GM12878 (cell line): Measurements from ENCODE around the gene PRKCD. TPM values are rescaled to one million over a fixed set of nuclear protein-coding genes. Genes with fewer than 3 reads are reported as not detected.

Source experiments
- ATAC-seq: fragments of 200-7000 bp; cut with Tn5 transposase; 3 replicates; pipeline ENCODE4 v1.9.1; 2020; ENCODE audit warnings: mild to moderate bottlenecking, moderate library complexity
- BruUV-seq: library from RNA; stranded (reverse); fragments of 400-500 nt; replicated peaks from 2 replicates; lab custom pipeline; 2021; lab: Mats Ljungman, UMichigan
- CTCF ChIA-PET: fragments of 300-600 bp; sonication (Branson Sonifier 250); formaldehyde crosslinking; extraction: SDS; loops from one replicate; lab custom pipeline; 2021; ENCODE audit warnings: inconsistent platforms; lab: Yijun Ruan, JAX
- POLR2A ChIA-PET: fragments of 350-600 bp; formaldehyde crosslinking; extraction: SDS; loops from one replicate; lab custom pipeline; 2021; ENCODE audit warnings: inconsistent platforms; lab: Charles Lee
- RAD21 ChIA-PET: fragments of 300-600 bp; sonication (Branson Sonifier 250); formaldehyde crosslinking; loops from one replicate; lab custom pipeline; 2023; ENCODE audit warnings: antibody characterized with exemption; ENCODE audit not compliant: unreplicated experiment; lab: Charles Lee
- SMC1A ChIA-PET: fragments of 300-600 bp; sonication (Branson Sonifier 250); formaldehyde crosslinking; loops from one replicate; lab custom pipeline; 2023; ENCODE audit not compliant: unreplicated experiment, uncharacterized antibody; lab: Charles Lee
- DNase-seq: peaks from one replicate; pipeline ENCODE4 v3.0.0-alpha.2; 2011; ENCODE audit warnings: low read depth, low spot score
- FAIRE-seq: peaks from 3 replicates; lab custom pipeline; 2011; peaks lifted over from hg19 to GRCh38; lab: Jason Lieb, UNC
- H2AFZ ChIP-seq: 2 replicates; pipeline ENCODE4 v1.6.0; 2011; ENCODE audit warnings: low read depth, low read length, control low read depth; ENCODE audit not compliant: control insufficient read depth
- H3K27ac ChIP-seq: 2 replicates; pipeline ENCODE4 v1.5.1; 2011; ENCODE audit warnings: control low read depth; ENCODE audit not compliant: control insufficient read depth, insufficient read depth
- H3K27me3 ChIP-seq, 2 experiments: replicated peaks in 1 of 2; 2 replicates each; pipeline versions ENCODE4 v1.6.0 to v1.6.1; 2011; ENCODE audit warnings: low read length in 1 of 2; ENCODE audit not compliant: control insufficient read depth in 2 of 2, insufficient read depth in 2 of 2
- H3K36me3 ChIP-seq, 2 experiments: 2 replicates each; pipeline ENCODE4 v1.5.1; 2011; ENCODE audit warnings: low read length in 1 of 2; ENCODE audit not compliant: control insufficient read depth in 2 of 2, insufficient read depth in 2 of 2
- H3K4me1 ChIP-seq: 2 replicates; pipeline ENCODE4 v1.6.1; 2011; ENCODE audit warnings: mild to moderate bottlenecking, low read length, moderate library complexity, mixed read lengths; ENCODE audit not compliant: control insufficient read depth, insufficient read depth
- H3K4me2 ChIP-seq: 2 replicates; pipeline ENCODE4 v1.6.0; 2011; ENCODE audit warnings: control low read depth; ENCODE audit not compliant: control insufficient read depth, insufficient read depth
- H3K4me3 ChIP-seq: fragments of 200-600 bp; sonication (generic); 2 replicates; pipeline ENCODE4 v1.5.1; 2016
- H3K79me2 ChIP-seq: 2 replicates; pipeline ENCODE4 v1.6.0; 2011; ENCODE audit warnings: low read length; ENCODE audit not compliant: control insufficient read depth, insufficient read depth
- H3K9ac ChIP-seq: 2 replicates; pipeline ENCODE4 v1.8.0; 2011; ENCODE audit warnings: low read length, control low read depth, mixed read lengths; ENCODE audit not compliant: control insufficient read depth, insufficient read depth
- H3K9me3 ChIP-seq: replicated peaks from 3 replicates; pipeline ENCODE4 v1.5.1; 2011; ENCODE audit warnings: mild to moderate bottlenecking, low read length; ENCODE audit not compliant: control insufficient read depth, insufficient read depth
- H4K20me1 ChIP-seq: 2 replicates; pipeline ENCODE4 v1.6.0; 2011; ENCODE audit not compliant: control insufficient read depth, insufficient read depth
- ASH2L ChIP-seq: fragments of 300-600, 200-600 bp; sonication (generic); IDR thresholded peaks from 2 replicates; pipeline ENCODE4 v1.6.1; 2017; ENCODE audit warnings: low read depth, mild to moderate bottlenecking, borderline replicate concordance
- BCL11A ChIP-seq: IDR thresholded peaks from 2 replicates; pipeline ENCODE4 v1.6.1; 2011; ENCODE audit warnings: low read depth, low read length
- CBFB ChIP-seq: IDR thresholded peaks from 2 replicates; pipeline ENCODE4 v1.6.1; 2016; ENCODE audit warnings: antibody characterized with exemption, low read depth
- CHD2 ChIP-seq: IDR thresholded peaks from 2 replicates; pipeline ENCODE4 v1.6.1; 2011; ENCODE audit warnings: low read depth, low read length, improper control_type of control experiment, borderline replicate concordance
- CHD4 ChIP-seq: fragments of 200-600 bp; sonication (generic); IDR thresholded peaks from 2 replicates; pipeline ENCODE4 v1.6.1; 2016; ENCODE audit warnings: mild to moderate bottlenecking
- DPF2 ChIP-seq: fragments of 450-650 bp; IDR thresholded peaks from 2 replicates; pipeline ENCODE4 v1.6.1; 2017; ENCODE audit warnings: mild to moderate bottlenecking
- EED ChIP-seq: sonication (generic); IDR thresholded peaks from 2 replicates; pipeline ENCODE4 v1.6.1; 2016; ENCODE audit warnings: antibody characterized with exemption, low read depth
- HDAC2 ChIP-seq: fragments of 200-600 bp; sonication (generic); IDR thresholded peaks from 2 replicates; pipeline ENCODE4 v1.6.1; 2017
- IRF4 ChIP-seq: IDR thresholded peaks from 2 replicates; pipeline ENCODE4 v1.6.1; 2011; ENCODE audit warnings: low read depth, low read length
- RFX5 ChIP-seq: IDR thresholded peaks from 2 replicates; pipeline ENCODE4 v1.6.1; 2011; ENCODE audit warnings: low read depth, low read length, improper control_type of control experiment
- TCF12 ChIP-seq: IDR thresholded peaks from 2 replicates; pipeline ENCODE4 v1.6.1; 2011; ENCODE audit warnings: low read depth, mild to moderate bottlenecking, low read length
- WGBS: methylation state at CpG from one replicate; pipeline ENCODE4 v1.1.6; 2016; ENCODE audit warnings: low lambda C conversion rate; ENCODE audit not compliant: insufficient replicate concordance, insufficient coverage; ENCODE audit errors: missing lambda C conversion rate; 5-methylcytosine and 5-hydroxymethylcytosine counted together
- in situ Hi-C: fragments of 300-500 bp; cut with MboI; formaldehyde crosslinking; loops from 9 replicates; pipeline ENCODE4 v1.14.3; 2018; ENCODE audit warnings: mixed read lengths
- intact Hi-C: fragments of 100-400 bp; cut with micrococcal nuclease; formaldehyde crosslinking; loops from one replicate; pipeline ENCODE4 v1.14.2; 2022; ENCODE audit not compliant: unreplicated experiment
- polyA plus RNA-seq, 11 experiments: library from polyadenylated mRNA; depleted of rRNA in 4 of 11; unstranded in 6 of 11; stranded (reverse) in 5 of 11; fragments of >200 nt; fragmentation: Nextera tagmentation in 4 of 11; fragmentation: Illumina TruSeq in 1 of 11; extraction: Ambion mirVana in 4 of 11; extraction: Trizol in 1 of 11; gene quantifications; 1 replicate in 1 of 11; 2 replicates in 10 of 11; pipeline versions ENCODE4 v1.2.1 to v1.2.3, GENCODE V29; 2011 to 2016; ENCODE audit warnings: inconsistent platforms in 2 of 11, missing spikeins in 2 of 11, low read depth in 1 of 11
- total RNA-seq, 4 experiments: library from RNA; depleted of rRNA in 3 of 4; stranded (reverse); fragments of >200 nt in 3 of 4; fragmentation: Illumina TruSeq in 1 of 4; extraction: Trizol in 1 of 4; gene quantifications; 2 replicates each; pipeline versions ENCODE4 v1.2.1 to v1.2.3, GENCODE V29; 2013 to 2021
- TF ChIP-seq, protein P1 (sequence below): fragments of 450-650 bp; IDR thresholded peaks from 2 replicates; pipeline ENCODE4 v1.6.1; 2017; ENCODE audit warnings: mild to moderate bottlenecking
- TF ChIP-seq, protein P2 (sequence below): fragments of 450-650 bp; IDR thresholded peaks from 2 replicates; pipeline ENCODE4 v1.6.1; 2016; ENCODE audit warnings: mild to moderate bottlenecking
- TF ChIP-seq, protein P3 (sequence below): IDR thresholded peaks from 2 replicates; pipeline ENCODE4 v1.6.1; 2012; ENCODE audit warnings: improper control_type of control experiment, low read depth, low read length; ENCODE audit not compliant: insufficient replicate concordance

PRKCD gene
- total and polyA plus RNA-seq, 10 of the 15 experiments (the other 5 are each of a cell fraction or from before 2014, with no cell fraction given), result 10.0 to 114 (median 42.4) TPM

- TF ChIP-seq, protein P1, sequence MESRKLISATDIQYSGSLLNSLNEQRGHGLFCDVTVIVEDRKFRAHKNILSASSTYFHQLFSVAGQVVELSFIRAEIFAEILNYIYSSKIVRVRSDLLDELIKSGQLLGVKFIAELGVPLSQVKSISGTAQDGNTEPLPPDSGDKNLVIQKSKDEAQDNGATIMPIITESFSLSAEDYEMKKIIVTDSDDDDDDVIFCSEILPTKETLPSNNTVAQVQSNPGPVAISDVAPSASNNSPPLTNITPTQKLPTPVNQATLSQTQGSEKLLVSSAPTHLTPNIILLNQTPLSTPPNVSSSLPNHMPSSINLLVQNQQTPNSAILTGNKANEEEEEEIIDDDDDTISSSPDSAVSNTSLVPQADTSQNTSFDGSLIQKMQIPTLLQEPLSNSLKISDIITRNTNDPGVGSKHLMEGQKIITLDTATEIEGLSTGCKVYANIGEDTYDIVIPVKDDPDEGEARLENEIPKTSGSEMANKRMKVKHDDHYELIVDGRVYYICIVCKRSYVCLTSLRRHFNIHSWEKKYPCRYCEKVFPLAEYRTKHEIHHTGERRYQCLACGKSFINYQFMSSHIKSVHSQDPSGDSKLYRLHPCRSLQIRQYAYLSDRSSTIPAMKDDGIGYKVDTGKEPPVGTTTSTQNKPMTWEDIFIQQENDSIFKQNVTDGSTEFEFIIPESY, result no peak
- TF ChIP-seq RFX5, result no peak
- TF ChIP-seq, all 136 proteins: peak for 0
Observed at GRCh38 chr3:53114412-53115074, 46.5 kb upstream of the PRKCD start (continued).

DNA sequence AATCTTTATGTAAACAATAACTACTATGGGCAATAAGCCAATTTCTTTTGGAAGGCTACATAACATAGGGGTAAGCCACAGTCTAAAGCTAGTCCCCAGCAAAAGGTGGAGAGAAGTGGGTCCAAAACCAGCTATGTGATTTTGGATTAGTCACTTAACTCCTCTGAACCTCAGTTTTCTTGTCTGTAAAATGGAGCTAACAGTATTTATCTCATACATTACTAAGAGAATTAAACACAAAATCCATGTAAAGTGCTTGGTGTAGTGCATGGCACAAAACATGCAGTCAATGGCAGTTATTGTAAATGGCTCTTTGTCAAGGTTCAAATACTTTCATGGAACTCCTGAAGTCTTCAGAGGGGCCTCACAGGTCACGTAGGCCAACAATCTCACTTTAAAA lies 44.1 kb upstream of the PRKCD start:
- BruUV-seq, result no TSS peak
- ChIA-PET SMC1A (interaction anchor here (1.5 to 5.8 kb wide), 3 partner anchors 11 to 79 kb away, joined by 4 to 67 read pairs (median 65); partner anchors contain the start of gene RFT1), RAD21 (interaction anchor here (1.6 to 5.3 kb wide), 2 partner anchors 17 to 80 kb away, joined by 4 to 89 read pairs; no protein-coding TSS in a partner anchor), POLR2A (interaction anchor here (1.1 to 2.5 kb wide), 2 partner anchors 13 to 15 kb away, joined by 4 to 6 read pairs; no protein-coding TSS in a partner anchor), CTCF (interaction anchor here (15.3 to 16.5 kb wide), 2 partner anchors 14 to 81 kb away, joined by 236 to 303 read pairs; partner anchors contain the start of gene RFT1)
- WGBS, result 100% methylated on average over 1 of the region's 1 CpG
- ATAC-seq (no peak), FAIRE-seq (no peak), DNase-seq (no peak)
- Histone ChIP-seq H3K27ac (no peak overlapping the region), H3K79me2 (peaks cover 2% of the 10 kb centered on the region; the same call in 1 of the 2 replicates), H3K4me1 (no peaks in the 10 kb centered on the region), H3K9me3 (no peaks in the 10 kb centered on the region), H3K27me3 (no peaks in the 10 kb centered on the region), H4K20me1 (no peaks in the 10 kb centered on the region), H3K4me2 (no peak overlapping the region), H3K9ac (no peak overlapping the region), H3K36me3 (peaks cover 16 to 46% of the 10 kb centered on the region in 2 experiments), H2AFZ (no peak overlapping the region), H3K4me3 (no peak overlapping the region)
- in situ Hi-C loops, result no loop called here
- intact Hi-C loops, result no loop called here
- TF ChIP-seq TCF12 (no peak), CHD2 (no peak), DPF2 (no peak), CBFB (no peak), HDAC2 (no peak), IRF4 (no peak), EED (no peak), CHD4 (no peak), ASH2L (no peak), BCL11A (no peak)
- TF ChIP-seq, protein P2, sequence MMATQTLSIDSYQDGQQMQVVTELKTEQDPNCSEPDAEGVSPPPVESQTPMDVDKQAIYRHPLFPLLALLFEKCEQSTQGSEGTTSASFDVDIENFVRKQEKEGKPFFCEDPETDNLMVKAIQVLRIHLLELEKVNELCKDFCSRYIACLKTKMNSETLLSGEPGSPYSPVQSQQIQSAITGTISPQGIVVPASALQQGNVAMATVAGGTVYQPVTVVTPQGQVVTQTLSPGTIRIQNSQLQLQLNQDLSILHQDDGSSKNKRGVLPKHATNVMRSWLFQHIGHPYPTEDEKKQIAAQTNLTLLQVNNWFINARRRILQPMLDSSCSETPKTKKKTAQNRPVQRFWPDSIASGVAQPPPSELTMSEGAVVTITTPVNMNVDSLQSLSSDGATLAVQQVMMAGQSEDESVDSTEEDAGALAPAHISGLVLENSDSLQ, result no peak
- TF ChIP-seq, protein P3, sequence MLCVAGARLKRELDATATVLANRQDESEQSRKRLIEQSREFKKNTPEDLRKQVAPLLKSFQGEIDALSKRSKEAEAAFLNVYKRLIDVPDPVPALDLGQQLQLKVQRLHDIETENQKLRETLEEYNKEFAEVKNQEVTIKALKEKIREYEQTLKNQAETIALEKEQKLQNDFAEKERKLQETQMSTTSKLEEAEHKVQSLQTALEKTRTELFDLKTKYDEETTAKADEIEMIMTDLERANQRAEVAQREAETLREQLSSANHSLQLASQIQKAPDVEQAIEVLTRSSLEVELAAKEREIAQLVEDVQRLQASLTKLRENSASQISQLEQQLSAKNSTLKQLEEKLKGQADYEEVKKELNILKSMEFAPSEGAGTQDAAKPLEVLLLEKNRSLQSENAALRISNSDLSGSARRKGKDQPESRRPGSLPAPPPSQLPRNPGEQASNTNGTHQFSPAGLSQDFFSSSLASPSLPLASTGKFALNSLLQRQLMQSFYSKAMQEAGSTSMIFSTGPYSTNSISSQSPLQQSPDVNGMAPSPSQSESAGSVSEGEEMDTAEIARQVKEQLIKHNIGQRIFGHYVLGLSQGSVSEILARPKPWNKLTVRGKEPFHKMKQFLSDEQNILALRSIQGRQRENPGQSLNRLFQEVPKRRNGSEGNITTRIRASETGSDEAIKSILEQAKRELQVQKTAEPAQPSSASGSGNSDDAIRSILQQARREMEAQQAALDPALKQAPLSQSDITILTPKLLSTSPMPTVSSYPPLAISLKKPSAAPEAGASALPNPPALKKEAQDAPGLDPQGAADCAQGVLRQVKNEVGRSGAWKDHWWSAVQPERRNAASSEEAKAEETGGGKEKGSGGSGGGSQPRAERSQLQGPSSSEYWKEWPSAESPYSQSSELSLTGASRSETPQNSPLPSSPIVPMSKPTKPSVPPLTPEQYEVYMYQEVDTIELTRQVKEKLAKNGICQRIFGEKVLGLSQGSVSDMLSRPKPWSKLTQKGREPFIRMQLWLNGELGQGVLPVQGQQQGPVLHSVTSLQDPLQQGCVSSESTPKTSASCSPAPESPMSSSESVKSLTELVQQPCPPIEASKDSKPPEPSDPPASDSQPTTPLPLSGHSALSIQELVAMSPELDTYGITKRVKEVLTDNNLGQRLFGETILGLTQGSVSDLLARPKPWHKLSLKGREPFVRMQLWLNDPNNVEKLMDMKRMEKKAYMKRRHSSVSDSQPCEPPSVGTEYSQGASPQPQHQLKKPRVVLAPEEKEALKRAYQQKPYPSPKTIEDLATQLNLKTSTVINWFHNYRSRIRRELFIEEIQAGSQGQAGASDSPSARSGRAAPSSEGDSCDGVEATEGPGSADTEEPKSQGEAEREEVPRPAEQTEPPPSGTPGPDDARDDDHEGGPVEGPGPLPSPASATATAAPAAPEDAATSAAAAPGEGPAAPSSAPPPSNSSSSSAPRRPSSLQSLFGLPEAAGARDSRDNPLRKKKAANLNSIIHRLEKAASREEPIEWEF, result no peak
